Measurements from ENCODE around the gene GRK3.

Gene GRK3

DNA sequence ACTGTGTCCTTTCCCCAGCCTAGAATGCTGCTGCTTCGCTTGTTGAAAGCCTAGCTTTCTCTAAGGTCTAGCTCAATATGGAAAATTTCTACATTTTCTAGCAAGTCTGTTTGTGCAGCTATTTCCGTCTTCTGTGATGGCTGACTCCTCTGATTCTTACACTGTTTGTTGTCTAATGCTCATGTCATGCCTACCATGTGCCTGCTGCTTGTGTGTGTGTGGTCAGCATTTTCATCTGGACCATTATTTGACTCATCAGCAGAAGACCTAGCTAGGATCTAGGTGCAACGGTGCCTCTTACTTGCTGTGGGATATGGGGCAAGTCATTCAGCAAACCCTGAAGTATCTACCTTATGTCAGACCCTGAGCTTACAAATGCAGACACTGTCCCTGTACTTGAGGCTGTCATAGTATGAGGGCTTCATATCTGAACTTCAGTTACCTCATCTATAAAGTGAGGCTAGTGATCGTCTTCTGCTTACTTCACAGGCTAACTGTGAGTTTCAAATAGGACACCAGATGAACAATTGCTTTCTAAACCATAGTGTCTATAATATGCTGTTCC, 91.0 kb downstream of the GRK3 start:
- no peak overlapping the region for H3K27ac ChIP-seq
- DNase-seq (ENCODE audit: low read depth, low spot score): no peak

DNA sequence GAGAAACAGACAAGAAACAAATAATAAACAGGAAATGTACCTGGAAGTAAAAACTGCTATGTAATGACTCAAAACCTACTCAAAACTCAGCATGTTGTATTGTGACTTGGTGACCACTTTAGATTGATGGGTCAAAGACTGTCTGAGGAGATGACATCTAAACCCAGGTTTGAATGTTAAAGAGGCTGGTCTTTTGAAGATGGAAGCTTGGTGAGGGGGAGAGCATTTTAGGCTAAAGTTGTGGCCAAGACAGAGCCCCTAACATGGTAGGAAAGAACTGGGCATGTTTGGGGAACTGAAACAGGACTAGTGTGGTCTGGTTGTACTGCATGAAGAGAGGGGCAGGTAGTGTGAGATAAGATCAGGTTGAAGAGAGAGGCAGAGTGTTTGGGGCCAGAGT, 92.2 kb downstream of the GRK3 start:
- no peak overlapping the region for H3K27ac ChIP-seq
- no peak for DNase-seq (ENCODE audit: low read depth, low spot score)

DNA sequence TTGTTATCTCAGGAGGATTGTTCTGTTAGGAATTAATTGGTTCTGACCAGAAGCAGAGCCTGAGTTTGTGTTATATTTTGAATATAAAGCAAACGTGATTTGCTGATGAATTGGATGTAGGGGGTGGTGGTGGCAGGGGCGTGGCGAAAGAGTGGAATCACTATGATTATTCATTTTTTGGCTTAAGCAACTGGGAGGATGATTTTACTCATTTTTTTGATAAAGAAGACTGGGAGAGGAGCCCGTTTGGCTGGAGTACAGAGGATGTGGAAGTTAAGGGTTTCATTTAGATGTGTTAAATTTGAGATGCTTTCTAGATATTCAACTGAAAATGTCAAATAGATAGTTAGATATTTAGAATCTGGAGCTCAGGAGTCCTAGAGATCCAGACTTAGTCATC, 94.2 kb downstream of the GRK3 start:
- H3K27ac ChIP-seq: no peak overlapping the region
- no peak for DNase-seq (ENCODE audit: low read depth, low spot score)

DNA sequence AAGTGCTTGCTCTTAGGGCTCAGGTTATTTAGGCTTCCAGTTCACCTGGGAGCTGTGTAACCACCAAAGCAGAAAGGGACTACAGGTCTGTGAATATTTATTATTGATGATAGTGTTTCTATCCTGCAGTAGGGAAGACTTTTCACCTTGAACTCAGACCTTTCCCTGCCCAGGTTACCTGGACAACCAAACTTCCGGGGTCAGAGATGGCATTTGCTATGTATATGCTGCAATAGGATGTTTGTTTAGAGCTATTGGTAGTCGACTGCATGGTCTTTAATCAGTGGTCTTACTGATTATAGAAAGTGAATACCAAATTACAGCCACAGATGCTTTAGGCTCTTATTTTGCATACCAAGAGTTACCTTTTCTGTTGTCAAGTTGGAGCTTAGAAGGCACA, 94.9 kb downstream of the GRK3 start:
- no peak overlapping the region for H3K27ac ChIP-seq

DNA sequence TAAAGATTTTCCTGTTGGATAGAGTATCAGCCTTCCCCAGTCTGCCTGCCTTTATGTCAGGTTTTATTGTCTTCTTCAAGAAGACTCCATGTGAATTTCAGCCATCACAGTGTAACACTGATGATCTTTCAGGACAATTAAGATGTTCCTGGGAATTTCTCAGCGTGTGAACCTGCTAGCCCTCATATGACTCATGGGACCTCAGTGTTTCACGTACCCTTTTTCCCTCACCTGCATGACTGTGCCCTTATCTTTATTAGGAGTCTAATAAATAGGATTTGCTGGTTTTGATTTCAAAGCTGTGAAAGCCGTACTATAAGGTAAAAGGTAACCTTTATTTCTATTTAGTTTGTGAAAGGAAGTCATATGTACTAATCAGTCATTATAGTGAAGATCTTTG, 95.9 kb downstream of the GRK3 start:
- H3K27ac ChIP-seq: no peak overlapping the region
- no peak for DNase-seq (ENCODE audit: low read depth, low spot score)

More for the DNA sequence above, 94.9 kb downstream of the GRK3 start:
- no peak for DNase-seq (ENCODE audit: low read depth, low spot score)

DNA sequence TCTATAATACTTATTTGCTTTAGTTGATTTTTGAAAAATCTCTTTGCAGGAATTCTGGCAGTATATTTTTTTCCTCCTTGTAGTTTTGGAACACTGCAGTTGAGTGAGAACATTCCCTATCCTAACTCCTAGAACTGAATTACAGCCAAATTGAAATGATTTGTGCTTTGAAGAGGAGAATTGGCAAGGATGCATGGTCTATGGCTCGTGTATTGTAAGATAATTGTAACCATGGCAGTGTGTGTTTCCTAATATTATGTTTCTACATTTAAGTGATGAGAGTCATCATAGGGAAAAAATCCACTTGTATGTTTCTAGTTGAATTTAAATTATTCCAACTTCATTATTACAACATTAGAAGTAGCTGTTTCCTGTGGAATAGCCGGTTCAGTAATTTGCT, 96.6 kb downstream of the GRK3 start:
- no peak for DNase-seq (ENCODE audit: low read depth, low spot score)
- no peak overlapping the region for H3K27ac ChIP-seq

DNA sequence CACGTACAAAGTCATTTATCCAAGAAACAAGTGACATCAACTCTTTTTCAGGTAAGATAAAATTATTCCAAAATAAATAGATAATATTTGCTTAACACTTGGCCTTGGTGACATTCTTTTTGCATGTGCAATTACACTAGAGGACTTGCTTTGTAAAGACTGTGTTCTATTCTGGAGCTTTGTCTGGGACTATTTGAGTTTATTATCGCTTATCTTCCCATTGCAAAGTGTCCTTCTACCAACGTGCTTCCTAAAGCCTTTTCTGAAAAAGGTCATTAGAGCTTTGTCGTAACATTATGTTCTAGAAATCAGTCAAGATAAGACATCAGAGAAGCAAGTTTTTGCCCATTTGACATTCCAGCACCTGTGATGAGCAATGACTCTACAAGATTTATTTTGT, 99.2 kb downstream of the GRK3 start:
- no peak for DNase-seq (ENCODE audit: low read depth, low spot score)
- H3K27ac ChIP-seq: no peak overlapping the region

DNA sequence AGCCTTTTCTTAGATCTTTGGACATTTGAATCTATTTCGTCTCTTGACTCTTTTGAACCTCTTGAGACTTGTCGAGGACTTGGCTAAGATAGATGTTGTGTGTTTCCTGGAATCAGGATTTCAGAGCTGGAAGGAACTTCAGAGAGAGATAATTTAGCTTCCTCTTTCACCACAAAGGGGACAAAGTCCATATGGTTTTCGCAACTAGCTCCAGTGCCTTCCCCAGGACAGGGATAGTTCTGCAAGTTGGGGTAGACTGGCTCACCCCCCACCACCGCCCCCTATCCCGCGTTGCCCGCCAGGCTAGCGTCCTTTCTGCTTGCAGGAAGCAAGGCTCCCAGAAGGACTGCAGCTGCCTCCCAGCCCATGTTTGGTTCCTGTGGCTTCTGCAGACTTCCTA, 101.8 kb downstream of the GRK3 start:
- no peak overlapping the region for H3K27ac ChIP-seq
- no peak for DNase-seq (ENCODE audit: low read depth, low spot score)

DNA sequence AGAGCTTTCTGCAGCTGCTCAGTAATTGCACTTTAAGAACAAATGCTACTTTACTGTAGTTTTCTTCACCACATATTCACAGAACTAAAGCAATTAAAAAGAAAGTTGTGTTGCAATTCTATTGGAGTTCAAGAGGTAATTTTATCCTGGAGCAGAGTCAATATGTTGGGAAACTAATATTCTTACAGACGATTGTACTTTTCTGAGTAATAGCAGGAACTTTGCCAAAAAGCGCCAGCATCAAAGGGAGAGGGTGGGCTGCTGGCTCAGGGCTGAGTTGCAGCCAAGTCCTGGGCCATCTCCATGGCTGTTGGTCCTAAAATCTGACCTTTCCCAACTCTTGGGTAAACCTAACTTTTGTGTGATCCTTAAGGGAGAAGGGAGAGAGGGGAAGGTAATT, 104.0 kb downstream of the GRK3 start:
- H3K27ac ChIP-seq: no peak overlapping the region
- no peak for DNase-seq (ENCODE audit: low read depth, low spot score)

DNA sequence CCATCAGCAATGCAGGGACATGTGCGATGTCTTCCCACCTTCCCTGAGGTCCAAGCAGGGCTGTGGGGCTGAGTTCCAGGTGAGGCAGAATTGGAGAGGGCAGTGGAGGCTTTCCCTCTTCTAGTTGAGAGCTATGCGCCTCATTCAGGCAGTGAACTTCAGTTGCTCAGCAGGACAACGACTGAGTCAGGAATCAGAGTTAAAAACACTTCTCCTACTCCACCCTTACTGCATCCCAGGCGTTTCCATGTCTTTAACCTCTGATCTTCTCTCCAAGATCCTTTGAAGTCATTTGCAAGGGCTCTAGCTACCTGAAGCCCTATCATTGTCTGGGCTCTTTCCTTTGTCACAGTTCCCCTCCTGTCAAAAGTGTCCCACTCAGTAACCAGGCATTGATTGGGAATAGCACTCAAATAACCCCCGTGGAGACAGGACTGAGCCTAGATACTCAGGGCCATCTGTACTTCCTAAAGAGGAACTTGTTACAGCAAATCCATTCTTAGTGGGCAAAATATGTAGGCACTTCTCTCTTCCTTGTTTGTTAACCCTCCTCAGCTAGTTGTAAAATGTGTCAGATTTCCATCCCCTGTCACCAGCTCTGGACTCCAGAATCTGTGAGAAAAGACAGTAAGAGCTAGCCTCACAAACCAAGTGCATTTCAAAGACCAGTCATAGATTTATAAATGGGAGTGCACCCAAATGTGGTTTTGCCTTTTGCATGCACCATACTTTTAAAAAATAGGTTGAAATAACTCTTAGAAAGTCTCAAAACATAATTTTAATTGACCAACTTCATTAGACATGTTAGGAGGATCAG, 105.0 kb downstream of the GRK3 start:
- no peak for DNase-seq (ENCODE audit: low read depth, low spot score)
- no peak overlapping the region for H3K27ac ChIP-seq

DNA sequence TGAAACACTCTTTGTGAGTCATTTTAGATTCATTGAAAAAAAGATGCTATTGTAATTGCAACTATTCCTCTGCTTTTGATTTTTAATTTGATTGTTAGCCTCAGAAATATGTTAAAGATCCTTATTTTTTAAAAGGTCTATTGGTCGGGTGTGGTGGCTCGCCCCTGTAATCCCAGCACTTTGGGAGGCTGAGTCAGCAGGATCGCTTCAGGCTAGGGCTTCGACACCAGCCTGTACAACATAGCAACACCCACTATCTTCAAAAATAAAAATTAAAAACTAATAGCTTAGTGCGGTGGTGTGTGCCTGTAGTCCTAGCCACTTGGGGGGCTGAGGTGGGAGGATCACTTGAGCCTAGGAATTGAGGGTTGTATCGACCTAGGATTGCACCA, 105.6 kb downstream of the GRK3 start:
- no peak for DNase-seq (ENCODE audit: low read depth, low spot score)
- no peak overlapping the region for H3K27ac ChIP-seq

DNA sequence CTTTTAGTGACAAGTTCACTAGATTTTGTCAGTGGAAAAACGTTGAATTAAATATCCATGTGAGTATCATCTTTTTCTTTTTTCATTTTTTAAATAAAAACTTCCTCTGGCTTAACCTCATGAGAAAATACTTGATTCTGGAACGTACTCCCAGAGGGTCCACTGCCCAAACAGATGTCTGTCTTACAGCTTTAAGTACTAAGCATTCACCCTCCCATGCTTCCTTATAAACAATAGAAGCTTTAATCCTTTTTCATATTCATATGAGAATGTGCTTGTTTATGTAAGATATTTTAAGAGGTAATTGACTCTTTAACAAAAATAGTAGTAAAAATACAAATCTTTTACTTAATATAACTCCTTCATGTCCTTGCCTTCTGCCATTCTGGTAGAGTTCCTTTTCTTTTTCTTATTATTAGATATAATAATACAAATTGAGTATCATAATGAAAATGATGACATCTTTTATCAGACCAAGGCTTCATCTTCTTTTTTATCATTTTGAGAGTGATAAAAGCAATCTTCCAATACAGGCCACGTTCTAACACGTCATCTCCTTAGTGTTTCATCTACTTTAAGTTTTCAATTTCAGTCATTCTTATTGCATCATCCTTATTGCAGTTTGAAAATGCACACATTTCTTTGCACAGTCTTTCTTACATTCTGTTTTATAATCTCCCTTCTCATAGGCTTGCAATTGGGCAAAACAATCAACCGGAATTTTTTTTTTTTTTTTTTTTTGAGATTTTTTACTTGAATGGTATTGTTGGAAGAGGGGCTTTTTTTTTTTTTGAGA, 108.0 kb downstream of the GRK3 start:
- H3K27ac ChIP-seq: no peak overlapping the region
- no peak for DNase-seq (ENCODE audit: low read depth, low spot score)

DNA sequence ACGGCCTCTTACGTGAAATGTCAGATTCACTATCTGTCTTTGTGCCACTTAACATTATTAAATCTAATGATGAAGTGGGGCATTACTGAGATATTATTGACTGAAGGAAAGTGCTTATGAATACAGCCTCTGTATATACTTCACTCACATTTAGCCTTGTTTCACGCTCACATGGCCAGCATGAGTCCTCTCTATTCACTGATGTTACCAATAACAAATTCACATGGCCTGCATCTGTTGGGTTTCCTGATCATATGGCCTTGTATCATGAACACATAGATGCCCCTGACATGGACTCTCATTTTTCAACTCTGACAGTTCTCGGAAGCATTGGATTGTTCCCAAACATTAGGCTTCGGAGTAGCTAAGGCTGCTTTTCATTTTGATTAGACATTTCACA, 109.2 kb downstream of the GRK3 start:
- H3K27ac ChIP-seq: no peak overlapping the region
- no peak for DNase-seq (ENCODE audit: low read depth, low spot score)

DNA sequence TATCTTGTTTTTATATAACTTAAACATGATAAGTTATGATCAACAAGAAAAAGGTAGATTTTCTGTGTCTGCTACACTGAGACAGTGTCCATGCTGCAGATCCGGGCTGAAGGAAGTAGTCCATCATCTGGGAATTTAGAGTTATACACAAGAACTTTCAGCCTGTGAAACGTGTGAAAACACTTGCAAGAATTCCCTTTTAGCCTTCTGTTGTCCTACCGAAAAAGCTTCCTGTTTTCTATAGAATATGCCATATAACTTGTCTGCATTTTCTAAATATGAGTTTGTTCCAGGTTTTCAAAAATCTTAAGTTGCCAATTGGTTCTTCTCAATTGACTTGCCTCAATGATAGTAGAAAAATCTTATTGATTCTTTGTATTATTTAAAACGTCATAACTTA, 113.2 kb downstream of the GRK3 start:
- H3K27ac ChIP-seq: no peak overlapping the region

DNA sequence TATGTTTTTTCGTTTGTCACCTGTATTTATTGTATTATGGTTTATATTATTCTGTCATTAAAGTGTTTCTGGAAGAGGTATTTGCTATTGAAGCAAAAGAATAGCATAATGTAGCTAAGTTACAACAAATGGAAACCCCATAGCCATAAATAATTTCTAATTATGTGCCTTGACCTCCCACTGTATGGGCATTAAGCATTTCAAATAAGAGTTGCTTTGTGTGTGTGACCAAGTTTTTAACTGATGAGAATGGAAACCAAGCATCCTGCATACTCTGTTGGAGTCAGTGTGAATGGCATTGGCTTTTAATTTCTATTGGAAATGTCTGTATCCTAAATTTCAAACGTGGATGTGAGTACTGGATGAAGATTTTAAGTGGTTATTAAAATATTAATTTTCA, 115.6 kb downstream of the GRK3 start:
- DNase-seq (ENCODE audit: low read depth, low spot score): no peak
- no peak overlapping the region for H3K27ac ChIP-seq

More for the DNA sequence above, 113.2 kb downstream of the GRK3 start:
- no peak for DNase-seq (ENCODE audit: low read depth, low spot score)

DNA sequence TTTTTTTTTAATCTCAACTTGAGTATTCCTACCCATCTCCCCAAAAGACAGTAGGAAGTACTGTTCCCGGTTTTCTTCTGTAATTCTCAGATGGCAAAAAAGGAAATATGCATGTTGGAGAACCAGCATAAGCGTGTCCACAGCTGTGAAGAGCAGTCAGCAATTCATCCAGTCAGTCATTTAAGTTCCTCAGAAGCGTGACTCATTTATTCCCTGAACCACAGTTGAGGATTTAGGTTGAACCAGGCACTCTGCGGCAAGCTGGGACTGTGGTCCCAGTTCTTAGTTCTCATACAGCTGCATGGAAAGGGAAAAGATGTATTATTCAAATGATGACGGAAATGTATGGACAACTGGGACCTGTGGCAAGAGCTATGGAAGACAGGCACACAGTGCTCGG, 116.5 kb downstream of the GRK3 start:
- DNase-seq (ENCODE audit: low read depth, low spot score): no peak
- no peak overlapping the region for H3K27ac ChIP-seq

DNA sequence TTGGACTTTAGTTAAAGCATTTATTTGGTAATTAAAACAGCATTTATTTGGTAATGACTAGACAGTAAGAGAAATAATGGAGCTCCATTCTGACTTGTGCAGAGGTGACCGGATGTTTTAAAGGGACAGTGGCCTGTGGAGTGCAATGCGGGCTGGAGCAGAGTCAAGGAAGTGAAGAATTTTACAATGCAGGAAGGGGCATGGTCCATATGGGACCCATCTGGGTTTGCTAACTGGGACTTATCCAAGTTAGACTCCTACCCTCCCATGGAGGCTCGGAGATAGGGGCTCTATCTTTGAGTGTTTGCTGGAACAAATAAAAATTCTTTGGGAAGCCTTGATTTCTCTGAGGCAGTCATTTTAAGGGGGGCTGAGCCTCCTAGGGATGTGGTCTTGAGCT, 117.6 kb downstream of the GRK3 start:
- DNase-seq (ENCODE audit: low read depth, low spot score): no peak
- H3K27ac ChIP-seq: no peak overlapping the region

DNA sequence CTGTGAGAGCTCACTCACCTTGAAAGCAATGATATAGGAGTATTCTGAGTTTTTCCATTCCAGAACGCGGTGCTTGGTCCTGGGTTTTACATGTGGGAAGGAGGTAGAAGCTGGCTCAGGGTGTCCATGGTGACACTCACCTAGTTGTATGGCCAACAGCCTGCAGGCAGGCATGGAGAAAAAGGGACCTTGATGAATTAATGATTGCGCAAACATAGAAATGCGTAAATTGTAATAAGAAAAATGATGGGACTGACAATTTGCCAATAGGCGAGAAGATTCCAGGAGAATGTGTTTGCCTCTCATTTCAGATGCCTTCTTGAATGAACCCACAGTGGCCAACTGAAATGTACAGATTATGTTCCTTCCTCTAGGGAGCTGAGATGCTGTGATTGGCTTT, 124.2 kb downstream of the GRK3 start:
- H3K27ac ChIP-seq: no peak overlapping the region
- no peak for DNase-seq (ENCODE audit: low read depth, low spot score)

DNA sequence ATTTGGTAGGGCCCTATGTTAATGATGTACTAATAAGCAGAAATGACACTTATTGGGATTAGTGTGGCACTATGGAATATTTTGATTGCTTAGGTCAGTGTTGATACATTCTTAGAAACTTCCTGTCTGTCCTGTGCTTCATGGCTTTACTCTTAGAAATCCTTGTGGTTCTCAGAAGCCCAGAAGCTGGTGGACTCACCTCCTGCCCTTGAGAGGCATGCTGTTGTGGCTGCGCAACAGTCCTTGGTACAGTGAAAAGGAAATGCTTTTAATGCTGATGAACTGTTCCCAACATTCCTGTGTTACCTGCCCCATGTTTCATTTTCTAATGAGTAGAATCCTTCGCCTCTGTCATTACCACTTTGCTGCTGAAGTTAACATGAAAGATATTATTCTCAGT, 125.2 kb downstream of the GRK3 start:
- no peak for DNase-seq (ENCODE audit: low read depth, low spot score)
- no peak overlapping the region for H3K27ac ChIP-seq

DNA sequence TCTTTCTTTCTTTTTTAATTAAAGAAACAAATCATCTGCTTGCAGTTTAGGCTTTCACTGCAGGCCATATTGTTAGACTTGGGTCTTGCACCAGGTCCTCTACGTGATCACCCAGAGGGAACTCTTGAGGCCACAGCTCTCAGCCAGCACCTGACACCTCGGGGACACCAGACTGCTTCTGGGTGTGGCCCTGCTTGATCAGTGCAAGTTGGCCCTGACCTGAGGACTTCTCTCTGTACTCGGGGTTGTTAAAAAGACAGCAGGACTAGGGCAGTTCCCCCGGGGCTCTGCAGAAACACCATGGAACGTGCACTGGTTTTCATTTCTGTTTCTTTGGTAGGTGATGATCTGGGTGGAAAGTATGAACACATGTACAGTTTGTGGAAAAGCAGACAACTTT, 126.3 kb downstream of the GRK3 start:
- DNase-seq (ENCODE audit: low read depth, low spot score): no peak
- no peak overlapping the region for H3K27ac ChIP-seq
